ENCODE measurements around the gene AURKA.

The AURKA gene

DNA sequence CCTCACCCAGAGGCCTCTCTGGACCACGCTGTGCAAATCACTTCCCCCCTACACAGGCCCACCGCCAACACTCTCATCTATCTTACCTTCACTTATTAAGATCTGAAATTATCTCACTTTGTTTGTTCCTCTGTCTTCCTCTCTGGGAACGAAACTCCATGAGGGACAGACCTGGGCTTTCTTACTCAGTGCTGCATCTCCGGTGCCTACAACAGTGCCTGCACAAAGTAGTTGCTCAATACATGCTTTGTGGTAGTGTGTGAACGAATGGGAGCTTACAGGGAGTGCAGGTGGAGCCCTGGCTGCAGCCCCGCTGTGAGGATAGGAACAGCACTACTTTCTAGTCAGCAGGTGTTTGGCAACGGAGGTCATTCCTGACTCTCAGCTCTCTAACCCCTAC is 25.4 kb upstream of the AURKA start:
- no peaks in the 10 kb centered on the region for H3K9me3 ChIP-seq (ENCODE audit: low read length)
- H3K27ac ChIP-seq (ENCODE audit: low read depth, low read length, poor library complexity, severe bottlenecking), result no peak overlapping the region
- H3K4me3 ChIP-seq (ENCODE audit: low read depth, low read length, poor library complexity, severe bottlenecking), result no peak overlapping the region
- no peaks in the 10 kb centered on the region for H3K36me3 ChIP-seq (ENCODE audit: insufficient read depth, low read length)
- no peaks in the 10 kb centered on the region for H3K79me2 ChIP-seq (ENCODE audit: insufficient read depth, low read length)
- H3K4me2 ChIP-seq (ENCODE audit: low read length), result no peak overlapping the region
- no peaks in the 10 kb centered on the region for H3F3A ChIP-seq (ENCODE audit: insufficient read depth, low read length)
- H3K9me2 ChIP-seq (ENCODE audit: low read depth, low read length), result no peaks in the 10 kb centered on the region
- H2AFZ ChIP-seq (ENCODE audit: low read length), result no peak overlapping the region
- no peaks in the 10 kb centered on the region for H4K20me1 ChIP-seq (ENCODE audit: insufficient read depth, low read length)
- no peak overlapping the region for H3K9ac ChIP-seq (ENCODE audit: low read length)
- no peaks in the 10 kb centered on the region for H3K4me1 ChIP-seq (ENCODE audit: insufficient read depth, low read length, severe bottlenecking)
- TF ChIP-seq, protein P1, sequence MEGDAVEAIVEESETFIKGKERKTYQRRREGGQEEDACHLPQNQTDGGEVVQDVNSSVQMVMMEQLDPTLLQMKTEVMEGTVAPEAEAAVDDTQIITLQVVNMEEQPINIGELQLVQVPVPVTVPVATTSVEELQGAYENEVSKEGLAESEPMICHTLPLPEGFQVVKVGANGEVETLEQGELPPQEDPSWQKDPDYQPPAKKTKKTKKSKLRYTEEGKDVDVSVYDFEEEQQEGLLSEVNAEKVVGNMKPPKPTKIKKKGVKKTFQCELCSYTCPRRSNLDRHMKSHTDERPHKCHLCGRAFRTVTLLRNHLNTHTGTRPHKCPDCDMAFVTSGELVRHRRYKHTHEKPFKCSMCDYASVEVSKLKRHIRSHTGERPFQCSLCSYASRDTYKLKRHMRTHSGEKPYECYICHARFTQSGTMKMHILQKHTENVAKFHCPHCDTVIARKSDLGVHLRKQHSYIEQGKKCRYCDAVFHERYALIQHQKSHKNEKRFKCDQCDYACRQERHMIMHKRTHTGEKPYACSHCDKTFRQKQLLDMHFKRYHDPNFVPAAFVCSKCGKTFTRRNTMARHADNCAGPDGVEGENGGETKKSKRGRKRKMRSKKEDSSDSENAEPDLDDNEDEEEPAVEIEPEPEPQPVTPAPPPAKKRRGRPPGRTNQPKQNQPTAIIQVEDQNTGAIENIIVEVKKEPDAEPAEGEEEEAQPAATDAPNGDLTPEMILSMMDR (IDR thresholded peaks at IDR 0.05; ENCODE audit: low read length), result no peak
- no peak for TF ChIP-seq EZH2 (IDR thresholded peaks at IDR 0.05; ENCODE audit: borderline replicate concordance, low read length)
- H3K27me3 ChIP-seq (ENCODE audit: insufficient read depth, low read length), result no peaks in the 10 kb centered on the region

DNA sequence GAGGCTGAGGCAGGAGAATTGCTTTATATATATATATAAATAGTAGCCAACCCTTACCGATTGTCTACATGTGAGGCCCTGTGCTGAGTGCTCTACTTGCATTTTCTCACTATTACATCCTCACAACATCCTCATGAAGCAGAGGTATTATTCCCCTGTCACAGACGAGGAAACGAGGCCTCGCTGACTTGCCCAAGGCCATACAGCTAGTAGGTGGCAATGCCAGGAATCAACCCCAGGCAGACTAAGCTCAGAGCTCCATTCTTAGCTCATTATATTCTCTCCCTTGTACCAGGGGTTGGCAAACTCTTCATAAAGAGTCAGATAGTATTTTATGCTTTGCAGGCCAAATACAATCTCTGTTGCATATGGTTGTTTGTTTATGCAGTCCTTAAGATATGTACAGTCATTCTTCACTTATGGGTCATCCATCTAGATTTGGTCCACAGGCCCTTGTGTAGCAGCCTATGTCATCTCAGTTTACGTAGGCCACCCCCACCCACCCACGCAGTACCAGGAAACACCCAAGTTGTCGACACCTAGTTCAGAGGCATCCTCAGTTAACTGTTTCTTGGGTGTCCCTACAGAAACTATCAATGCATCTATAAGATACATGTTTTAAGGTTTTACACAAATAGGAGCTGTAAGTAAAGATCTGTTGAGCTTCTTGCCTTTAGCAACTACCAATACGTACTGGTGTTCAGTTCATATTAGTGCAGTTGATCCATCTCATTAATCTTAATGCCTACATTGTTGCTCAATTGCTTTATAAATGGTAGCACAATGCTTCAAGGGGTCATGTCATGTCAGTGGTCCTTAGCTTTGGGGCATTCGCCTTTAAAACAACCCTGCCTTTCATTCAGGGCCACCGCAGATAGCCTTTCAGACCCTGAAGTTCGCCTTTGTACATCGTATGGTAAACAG is 23.1 kb upstream of the AURKA start:
- Histone ChIP-seq H3K79me2 (ENCODE audit: insufficient read depth, low read length) (no peaks in the 10 kb centered on the region), H3K36me3 (ENCODE audit: insufficient read depth, low read length) (no peaks in the 10 kb centered on the region), H3F3A (ENCODE audit: insufficient read depth, low read length) (no peaks in the 10 kb centered on the region)

DNA sequence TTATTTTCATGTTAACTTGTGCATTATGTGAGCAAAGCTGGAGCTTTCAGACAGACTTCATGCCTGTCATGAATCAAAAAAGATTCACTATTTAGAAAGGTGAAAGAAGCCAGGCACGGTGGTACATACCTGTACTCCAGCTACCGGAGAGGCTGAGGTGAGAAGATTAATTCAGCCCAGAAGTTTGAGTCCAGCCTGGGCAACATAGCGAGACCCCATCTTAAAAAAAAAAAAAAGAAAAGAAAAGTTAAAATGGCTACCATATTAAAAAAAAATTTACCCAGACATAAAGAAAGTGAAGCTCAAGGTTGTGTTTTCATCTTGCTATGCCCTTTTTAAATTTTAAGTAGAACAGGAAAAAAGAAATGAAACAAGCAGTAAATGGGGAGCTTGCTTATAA is 20.9 kb upstream of the AURKA start:
- no peaks in the 10 kb centered on the region for H3K9me2 ChIP-seq (ENCODE audit: low read depth, low read length)
- no peaks in the 10 kb centered on the region for H4K20me1 ChIP-seq (ENCODE audit: insufficient read depth, low read length)
- H3K27me3 ChIP-seq (ENCODE audit: insufficient read depth, low read length), result no peaks in the 10 kb centered on the region
- peaks cover 12% of the 10 kb centered on the region for H3K4me1 ChIP-seq (ENCODE audit: insufficient read depth, low read length, severe bottlenecking)
- no peak overlapping the region for H3K9ac ChIP-seq (ENCODE audit: low read length)
- H2AFZ ChIP-seq (ENCODE audit: low read length), result no peak overlapping the region
- H3K4me3 ChIP-seq (ENCODE audit: low read depth, low read length, poor library complexity, severe bottlenecking), result no peak overlapping the region
- H3K36me3 ChIP-seq (ENCODE audit: insufficient read depth, low read length), result peaks cover 11% of the 10 kb centered on the region; the same call in 1 of the 2 replicates
- H3K9me3 ChIP-seq (ENCODE audit: low read length), result no peaks in the 10 kb centered on the region
- no peak overlapping the region for H3K4me2 ChIP-seq (ENCODE audit: low read length)
- no peaks in the 10 kb centered on the region for H3K79me2 ChIP-seq (ENCODE audit: insufficient read depth, low read length)
- H3K27ac ChIP-seq (ENCODE audit: low read depth, low read length, poor library complexity, severe bottlenecking), result no peak overlapping the region
- H3F3A ChIP-seq (ENCODE audit: insufficient read depth, low read length), result no peaks in the 10 kb centered on the region
- TF ChIP-seq, protein P1 (IDR thresholded peaks at IDR 0.05; ENCODE audit: low read length), result no peak
- no peak for TF ChIP-seq EZH2 (IDR thresholded peaks at IDR 0.05; ENCODE audit: borderline replicate concordance, low read length)

More for the DNA sequence above, 23.1 kb upstream of the AURKA start:
- TF ChIP-seq EZH2 (IDR thresholded peaks at IDR 0.05; ENCODE audit: borderline replicate concordance, low read length), result no peak
- TF ChIP-seq, protein P1 (IDR thresholded peaks at IDR 0.05; ENCODE audit: low read length), result no peak
- no peaks in the 10 kb centered on the region for H3K9me3 ChIP-seq (ENCODE audit: low read length)
- no peak overlapping the region for H3K4me2 ChIP-seq (ENCODE audit: low read length)
- H3K27ac ChIP-seq (ENCODE audit: low read depth, low read length, poor library complexity, severe bottlenecking), result no peak overlapping the region
- no peak overlapping the region for H2AFZ ChIP-seq (ENCODE audit: low read length)
- no peak overlapping the region for H3K9ac ChIP-seq (ENCODE audit: low read length)
- peaks cover 12% of the 10 kb centered on the region for H3K4me1 ChIP-seq (ENCODE audit: insufficient read depth, low read length, severe bottlenecking)
- H3K4me3 ChIP-seq (ENCODE audit: low read depth, low read length, poor library complexity, severe bottlenecking), result no peak overlapping the region
- H4K20me1 ChIP-seq (ENCODE audit: insufficient read depth, low read length), result no peaks in the 10 kb centered on the region
- no peaks in the 10 kb centered on the region for H3K27me3 ChIP-seq (ENCODE audit: insufficient read depth, low read length)
- H3K9me2 ChIP-seq (ENCODE audit: low read depth, low read length), result no peaks in the 10 kb centered on the region

All from OCI-LY1 (cell line).